CD4-positive, alpha-beta memory T cell (primary cell): ENCODE data around the gene FBN2. TPM values are rescaled to one million over a fixed set of nuclear protein-coding genes. Genes with fewer than 3 reads are reported as not detected.
"Not testable (repeated sequence)": the region's sequence is repeated elsewhere in the genome, so short reads cannot be mapped to it uniquely, and the experiment has no call there.

Experiments
- CTCF ChIA-PET: fragments of 350-600 bp; sonication (Branson Sonifier 250); formaldehyde crosslinking; loops from one replicate; lab custom pipeline; 2021; ENCODE audit warnings: inconsistent platforms; ENCODE audit not compliant: partially characterized antibody; lab: Charles Lee
- POLR2A ChIA-PET: fragments of 350-600 bp; sonication (Branson Sonifier 250); formaldehyde crosslinking; loops from one replicate; lab custom pipeline; 2021; ENCODE audit not compliant: partially characterized antibody; lab: Charles Lee
- DNase-seq, 5 donors: peaks; one replicate each; pipeline versions ENCODE4 v3.0.0 to v3.0.0-alpha.2; 2020 to 2022; ENCODE audit warnings: mixed read lengths in 1 of 5
- H3K27ac ChIP-seq: one replicate; pipeline ENCODE4 v1.7.0; 2013; ENCODE audit warnings: low read depth, low read length
- H3K27me3 ChIP-seq: 2 replicates; pipeline ENCODE4 v1.7.0; 2013; ENCODE audit warnings: mild to moderate bottlenecking, low read length, moderate library complexity; ENCODE audit not compliant: insufficient read depth
- H3K36me3 ChIP-seq: 2 replicates; pipeline ENCODE4 v1.7.0; 2013; ENCODE audit warnings: mild to moderate bottlenecking, low read length, moderate library complexity; ENCODE audit not compliant: insufficient read depth
- H3K4me1 ChIP-seq: 2 replicates; pipeline ENCODE4 v1.7.0; 2013; ENCODE audit warnings: mild to moderate bottlenecking, low read length, moderate library complexity; ENCODE audit not compliant: insufficient read depth
- H3K4me3 ChIP-seq, 2 donors: one replicate each; pipeline ENCODE4 v1.7.0; 2013; ENCODE audit warnings: low read length in 2 of 2, mild to moderate bottlenecking in 1 of 2
- H3K9me3 ChIP-seq, 2 donors: one replicate each; pipeline ENCODE4 v1.7.0; 2013; ENCODE audit warnings: low read length in 2 of 2, control low read depth in 1 of 2; ENCODE audit not compliant: control insufficient read depth in 1 of 2
- H3K27ac Mint-ChIP-seq, 7 donors: one replicate each; pipeline ENCODE4 v1.8.0; 2020 to 2021; ENCODE audit warnings: mixed read lengths in 7 of 7, mild to moderate bottlenecking in 6 of 7, inconsistent platforms in 3 of 7, moderate library complexity in 3 of 7
- H3K27me3 Mint-ChIP-seq, 2 donors: one replicate each; pipeline ENCODE4 v1.8.0; 2020 to 2021; ENCODE audit warnings: mixed read lengths in 2 of 2
- H3K36me3 Mint-ChIP-seq, 2 donors: one replicate each; pipeline ENCODE4 v1.8.0; 2020 to 2021; ENCODE audit warnings: mixed read lengths in 2 of 2, inconsistent platforms in 1 of 2, mild to moderate bottlenecking in 1 of 2
- H3K4me1 Mint-ChIP-seq, 4 donors: one replicate each; pipeline ENCODE4 v1.8.0; 2020 to 2021; ENCODE audit warnings: mixed read lengths in 4 of 4, mild to moderate bottlenecking in 1 of 4
- H3K4me3 Mint-ChIP-seq, 8 donors: one replicate each; pipeline ENCODE4 v1.8.0; 2020 to 2021; ENCODE audit warnings: mixed read lengths in 8 of 8, mild to moderate bottlenecking in 7 of 8, moderate library complexity in 6 of 8, inconsistent platforms in 3 of 8
- H3K9me3 Mint-ChIP-seq, 8 donors: one replicate each; pipeline ENCODE4 v1.8.0; 2020 to 2021; ENCODE audit warnings: mixed read lengths in 8 of 8, mild to moderate bottlenecking in 5 of 8, inconsistent platforms in 3 of 8, moderate library complexity in 1 of 8
- intact Hi-C: fragments of 100-400 bp; cut with micrococcal nuclease; formaldehyde crosslinking; loops from one replicate; pipeline ENCODE4 v1.15.1; 2023
- polyA plus RNA-seq, 2 donors: library from polyadenylated mRNA; unstranded; fragments of 300-500 nt; fragmentation: Illumina TruSeq; gene quantifications; one replicate each; pipeline ENCODE4 v1.2.3, GENCODE V29; 2021
- total RNA-seq, 2 experiments: library from RNA; stranded (reverse); gene quantifications; one replicate each; pipeline ENCODE4 v1.2.3, GENCODE V29; 2021

The FBN2 gene
- total and polyA plus RNA-seq, 4 experiments from 2014 or later: 0.15 to 0.30 TPM; not detected in 2

DNA sequence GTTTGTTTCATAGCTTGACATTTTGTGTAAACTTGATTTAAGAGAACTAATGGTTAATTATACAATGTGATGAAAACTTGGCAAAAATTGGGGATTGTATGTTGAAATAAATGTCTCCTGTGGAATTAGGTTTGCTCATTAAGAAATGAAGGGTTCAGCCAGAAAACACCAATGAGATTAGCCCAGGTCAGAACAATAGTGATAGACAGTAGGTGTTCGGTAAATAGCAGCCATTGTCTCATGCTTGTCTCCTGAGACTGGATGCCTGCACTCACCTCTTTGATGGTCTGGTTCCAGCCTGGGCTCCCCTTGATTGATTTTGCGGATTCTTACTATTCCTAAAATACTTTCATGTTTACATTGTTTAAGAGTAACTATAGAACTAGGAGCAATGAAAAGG is 135.5 kb downstream of the FBN2 start:
- Histone ChIP-seq H3K36me3 (no peaks in the 10 kb centered on the region), H3K9me3 (no peaks in the 10 kb centered on the region), H3K27me3 (no peaks in the 10 kb centered on the region), H3K27ac (no peak overlapping the region), H3K4me3 (no peak overlapping the region), H3K4me1 (no peaks in the 10 kb centered on the region)
- intact Hi-C loops: no loop called here
- POLR2A ChIA-PET: no interaction called here
- no peaks in the 10 kb centered on the region for H3K36me3 Mint-ChIP-seq
- CTCF ChIA-PET: no interaction called here
- no peak overlapping the region for H3K27ac Mint-ChIP-seq
- peaks cover 0 to 4% (median 0%) of the 10 kb centered on the region in 8 donors for H3K9me3 Mint-ChIP-seq
- H3K27me3 Mint-ChIP-seq: no peaks in the 10 kb centered on the region
- H3K4me3 Mint-ChIP-seq: no peak overlapping the region
- no peak for DNase-seq
- H3K4me1 Mint-ChIP-seq: no peaks in the 10 kb centered on the region

DNA sequence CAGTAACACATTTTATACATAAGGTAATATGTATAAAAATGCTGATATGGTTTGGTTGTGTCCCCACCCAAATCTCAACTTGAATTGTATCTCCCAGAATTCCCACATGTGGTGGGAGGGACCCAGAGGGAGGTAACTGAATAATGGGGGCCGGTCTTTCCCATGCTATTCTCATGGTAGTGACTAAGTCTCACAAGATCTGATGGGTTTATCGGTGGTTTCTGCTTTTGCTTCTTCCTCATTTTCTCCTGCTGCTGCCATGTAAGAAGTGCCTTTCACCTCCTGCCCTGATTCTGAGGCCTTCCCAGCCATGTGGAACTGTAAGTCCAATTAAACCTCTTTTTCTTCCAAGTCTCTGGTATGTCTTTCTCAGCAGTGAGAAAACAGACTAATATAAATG is 137.3 kb downstream of the FBN2 start:
- H3K36me3 Mint-ChIP-seq, H3K4me3 Mint-ChIP-seq, H3K27me3 ChIP-seq, H3K27me3 Mint-ChIP-seq, H3K9me3 Mint-ChIP-seq, CTCF ChIA-PET, H3K36me3 ChIP-seq, POLR2A ChIA-PET, H3K4me3 ChIP-seq, H3K9me3 ChIP-seq, H3K27ac ChIP-seq, H3K4me1 Mint-ChIP-seq, DNase-seq, H3K4me1 ChIP-seq, intact Hi-C loops, H3K27ac Mint-ChIP-seq: not testable (repeated sequence)

- Histone ChIP-seq H3K36me3 (no peaks in the 10 kb centered on the region), H3K27me3 (no peaks in the 10 kb centered on the region), H3K4me3 (no peak overlapping the region), H3K27ac (no peak overlapping the region), H3K4me1 (no peaks in the 10 kb centered on the region), H3K9me3 (no peaks in the 10 kb centered on the region)
- intact Hi-C loops: no loop called here
- Mint-ChIP-seq H3K9me3 (peaks cover 0 to 7% (median 0%) of the 10 kb centered on the region in 8 donors), H3K27me3 (no peaks in the 10 kb centered on the region), H3K27ac (no peak overlapping the region), H3K36me3 (no peaks in the 10 kb centered on the region), H3K4me3 (no peak overlapping the region), H3K4me1 (no peaks in the 10 kb centered on the region)
- no peak for DNase-seq
- ChIA-PET CTCF (no interaction called here), POLR2A (no interaction called here)
Measured at GRCh38 chr5:128399111-128399510, 138.9 kb downstream of the FBN2 start.

DNA sequence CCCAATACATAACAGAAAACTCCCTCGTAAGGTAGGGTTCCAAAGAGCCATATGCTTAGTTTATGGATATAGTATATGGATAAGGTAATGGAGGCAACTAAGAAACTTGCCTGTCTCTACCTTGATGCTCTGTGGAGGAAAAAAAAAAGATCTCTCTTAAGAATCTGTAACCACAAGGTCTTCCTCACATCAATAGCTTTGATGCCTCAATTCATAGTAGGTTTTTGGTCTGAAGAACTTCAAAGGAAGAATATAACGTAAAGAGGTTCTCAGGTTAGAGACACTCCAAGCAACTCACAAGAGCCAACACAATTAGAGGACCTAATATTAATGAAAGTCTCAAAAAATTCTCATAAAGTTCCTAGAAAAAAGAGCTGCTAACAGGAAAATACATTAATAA is 140.2 kb downstream of the FBN2 start:
- no peak for DNase-seq
- no peaks in the 10 kb centered on the region for H3K4me1 Mint-ChIP-seq
- intact Hi-C loops: no loop called here
- ChIA-PET CTCF (no interaction called here), POLR2A (no interaction called here)
- no peaks in the 10 kb centered on the region for H3K36me3 Mint-ChIP-seq
- Histone ChIP-seq H3K4me3 (no peak overlapping the region), H3K36me3 (no peaks in the 10 kb centered on the region), H3K27ac (no peak overlapping the region), H3K4me1 (no peaks in the 10 kb centered on the region), H3K9me3 (no peaks in the 10 kb centered on the region), H3K27me3 (no peaks in the 10 kb centered on the region)
- H3K9me3 Mint-ChIP-seq: peaks cover 0 to 7% (median 0%) of the 10 kb centered on the region in 8 donors
- no peaks in the 10 kb centered on the region for H3K27me3 Mint-ChIP-seq
- no peak overlapping the region for H3K4me3 Mint-ChIP-seq
- H3K27ac Mint-ChIP-seq: no peak overlapping the region

- no peak overlapping the region for H3K27ac Mint-ChIP-seq
- Histone ChIP-seq H3K4me3 (no peak overlapping the region), H3K27ac (no peak overlapping the region), H3K9me3 (no peaks in the 10 kb centered on the region), H3K4me1 (no peaks in the 10 kb centered on the region), H3K36me3 (no peaks in the 10 kb centered on the region), H3K27me3 (no peaks in the 10 kb centered on the region)
- H3K9me3 Mint-ChIP-seq: peaks cover 0 to 7% (median 0%) of the 10 kb centered on the region in 8 donors
- H3K4me3 Mint-ChIP-seq: no peak overlapping the region
- intact Hi-C loops: no loop called here
- H3K27me3 Mint-ChIP-seq: no peaks in the 10 kb centered on the region
- ChIA-PET POLR2A (no interaction called here), CTCF (no interaction called here)
- no peaks in the 10 kb centered on the region for H3K4me1 Mint-ChIP-seq
- no peak for DNase-seq
- H3K36me3 Mint-ChIP-seq: no peaks in the 10 kb centered on the region
Measured at GRCh38 chr5:128395073-128395472, 143.0 kb downstream of the FBN2 start.

GRCh38 chr5:128384068-128384467 is 154.0 kb downstream of the FBN2 start:
- H3K27ac Mint-ChIP-seq: no peak overlapping the region
- ChIA-PET POLR2A (no interaction called here), CTCF (no interaction called here)
- H3K27ac ChIP-seq: no peak overlapping the region
- no peaks in the 10 kb centered on the region for H3K27me3 ChIP-seq
- H3K4me3 Mint-ChIP-seq: no peak overlapping the region
- H3K4me1 Mint-ChIP-seq: no peaks in the 10 kb centered on the region
- H3K36me3 ChIP-seq: no peaks in the 10 kb centered on the region
- no peak for DNase-seq
- H3K27me3 Mint-ChIP-seq: no peaks in the 10 kb centered on the region
- no peaks in the 10 kb centered on the region for H3K9me3 ChIP-seq
- intact Hi-C loops: no loop called here
- H3K36me3 Mint-ChIP-seq: no peaks in the 10 kb centered on the region
- H3K4me3 ChIP-seq: no peak overlapping the region
- H3K9me3 Mint-ChIP-seq: peaks cover 0 to 5% (median 0%) of the 10 kb centered on the region in 8 donors
- no peaks in the 10 kb centered on the region for H3K4me1 ChIP-seq

GRCh38 chr5:128380337-128380736 is 157.7 kb downstream of the FBN2 start:
- ChIA-PET POLR2A (no interaction called here), CTCF (no interaction called here)
- intact Hi-C loops: no loop called here
- Mint-ChIP-seq H3K27me3 (no peaks in the 10 kb centered on the region), H3K27ac (no peak overlapping the region), H3K9me3 (peaks cover 0 to 2% (median 0%) of the 10 kb centered on the region in 8 donors), H3K36me3 (no peaks in the 10 kb centered on the region), H3K4me1 (no peaks in the 10 kb centered on the region), H3K4me3 (no peak overlapping the region)
- Histone ChIP-seq H3K9me3 (no peaks in the 10 kb centered on the region), H3K4me1 (no peaks in the 10 kb centered on the region), H3K27ac (no peak overlapping the region), H3K27me3 (no peaks in the 10 kb centered on the region), H3K36me3 (no peaks in the 10 kb centered on the region), H3K4me3 (no peak overlapping the region)
- DNase-seq: no peak

DNA sequence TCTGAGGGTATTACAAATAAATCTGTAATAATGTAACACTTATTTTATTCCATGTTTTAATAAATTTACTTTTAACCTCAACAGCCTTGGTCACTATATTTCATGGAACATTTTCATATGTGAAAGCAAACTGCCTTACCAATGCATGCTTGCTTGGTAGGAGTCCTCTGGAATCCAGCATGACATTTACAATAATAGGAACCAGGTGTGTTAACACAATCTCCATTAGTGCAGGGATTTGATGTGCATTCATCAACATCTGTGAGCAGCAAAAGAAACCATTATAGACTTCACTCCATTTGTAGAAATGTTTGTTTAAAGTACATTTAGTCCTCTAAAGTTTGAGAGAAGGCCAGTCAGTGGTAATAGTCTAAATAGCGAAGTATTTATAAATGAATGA is 159.4 kb downstream of the FBN2 start:
- H3K27me3 Mint-ChIP-seq: no peaks in the 10 kb centered on the region
- no peak for DNase-seq
- POLR2A ChIA-PET: no interaction called here
- intact Hi-C loops: no loop called here
- H3K4me3 Mint-ChIP-seq: no peak overlapping the region
- H3K9me3 Mint-ChIP-seq: no peaks in the 10 kb centered on the region
- CTCF ChIA-PET: no interaction called here
- no peaks in the 10 kb centered on the region for H3K4me1 ChIP-seq
- no peaks in the 10 kb centered on the region for H3K36me3 Mint-ChIP-seq
- no peak overlapping the region for H3K4me3 ChIP-seq
- no peaks in the 10 kb centered on the region for H3K9me3 ChIP-seq
- H3K36me3 ChIP-seq: no peaks in the 10 kb centered on the region
- no peak overlapping the region for H3K27ac Mint-ChIP-seq
- H3K4me1 Mint-ChIP-seq: no peaks in the 10 kb centered on the region
- H3K27ac ChIP-seq: no peak overlapping the region
- H3K27me3 ChIP-seq: no peaks in the 10 kb centered on the region
